MM.1S (cell line): ENCODE measurements around the gene UBL3.

Experiments
- CTCF ChIP-seq: fragments of 300-600 bp; sonication (generic); IDR thresholded peaks from 2 replicates; pipeline ENCODE4 v1.5.1; 2016; ENCODE audit warnings: antibody characterized with exemption, low read length, mixed read lengths
- EZH2phosphoT487 ChIP-seq: fragments of 300-600 bp; sonication (generic); IDR thresholded peaks from 2 replicates; pipeline ENCODE4 v1.6.1; 2018; ENCODE audit warnings: antibody characterized with exemption, low read length

DNA sequence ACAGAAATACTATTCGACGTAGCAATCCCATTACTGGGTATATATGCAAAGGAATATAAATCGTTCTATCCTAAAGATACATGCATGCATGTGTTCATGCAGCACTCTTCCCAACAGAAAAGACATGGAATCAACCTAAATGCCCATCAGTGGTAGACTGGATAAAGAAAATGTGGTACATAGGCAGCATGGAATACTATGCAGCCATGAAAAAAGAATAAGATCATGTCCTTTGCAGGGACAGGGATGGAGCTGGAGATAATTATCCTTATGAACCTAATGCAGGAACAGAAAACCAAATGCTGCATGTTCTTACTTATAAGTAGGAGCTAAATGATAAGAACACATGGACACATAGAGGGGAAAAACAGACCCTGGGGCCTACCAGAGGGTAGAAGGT lies 89.3 kb downstream of the UBL3 start:
- TF ChIP-seq CTCF = no peak
- TF ChIP-seq EZH2phosphoT487 = no peak
